ENCODE results near the gene KLRG1.

KLRG1 gene

DNA sequence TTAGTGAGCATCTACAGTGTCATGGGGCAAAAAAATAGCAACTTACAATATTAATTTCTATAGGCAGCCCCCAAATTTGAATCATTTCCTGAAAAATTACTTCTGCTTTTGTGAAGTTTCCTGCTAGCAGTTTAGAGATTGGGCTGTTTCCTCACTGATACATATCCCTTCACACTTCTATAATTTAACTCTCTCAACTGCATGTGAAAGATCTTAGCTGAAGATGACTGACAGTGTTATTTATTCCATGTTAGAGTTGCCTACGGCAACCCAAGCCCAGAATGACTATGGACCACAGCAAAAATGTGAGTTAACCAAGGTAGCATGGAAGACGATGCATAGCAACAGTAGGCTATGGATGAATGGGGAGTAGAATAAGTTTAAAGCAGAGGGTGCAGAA is at the start of gene KLRG1:
KLRG1 (plus strand) TSS at position 134 of the 400 bp plus-strand sequence; CDS start at position 224, 90 bp downstream.
- no peak for DNase-seq

DNA sequence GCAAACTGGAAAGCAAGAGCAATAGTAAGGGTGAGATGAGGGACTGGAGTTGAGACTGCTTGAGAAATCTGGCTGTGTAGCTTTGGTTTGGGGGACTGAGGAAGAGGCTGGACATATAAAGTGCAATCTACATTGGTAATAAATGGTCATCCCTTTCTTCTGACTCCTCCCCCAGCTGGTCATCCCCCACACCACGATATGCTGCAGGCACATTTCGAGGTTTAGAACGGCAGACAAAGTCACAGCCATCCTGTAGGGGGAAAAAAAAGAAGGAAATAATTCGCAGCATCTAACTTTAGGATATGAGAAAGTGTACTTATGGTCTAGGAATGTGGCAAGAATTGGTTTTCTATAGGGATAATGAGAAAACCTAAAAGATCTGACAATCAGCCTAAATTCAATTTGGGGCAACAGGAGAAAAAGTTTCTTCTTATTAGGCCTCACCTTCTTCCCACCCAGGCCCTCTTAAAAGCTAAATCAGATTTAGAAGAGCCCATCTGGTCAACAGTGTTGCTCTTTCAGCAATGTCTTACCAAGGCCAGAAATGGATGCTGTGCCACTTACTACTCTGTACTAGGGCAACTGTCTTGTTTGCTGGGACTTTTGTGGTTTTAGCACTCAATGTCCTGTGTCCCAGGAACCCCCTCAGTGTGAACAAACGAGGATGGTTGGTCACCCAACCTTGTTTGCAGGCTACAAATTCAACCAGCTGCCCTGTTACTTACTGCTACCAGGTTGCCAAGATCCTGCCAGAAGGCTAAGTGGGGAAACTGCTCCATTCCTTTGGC is 47.5 kb upstream of the KLRG1 start:
- DNase-seq, result no peak

DNA sequence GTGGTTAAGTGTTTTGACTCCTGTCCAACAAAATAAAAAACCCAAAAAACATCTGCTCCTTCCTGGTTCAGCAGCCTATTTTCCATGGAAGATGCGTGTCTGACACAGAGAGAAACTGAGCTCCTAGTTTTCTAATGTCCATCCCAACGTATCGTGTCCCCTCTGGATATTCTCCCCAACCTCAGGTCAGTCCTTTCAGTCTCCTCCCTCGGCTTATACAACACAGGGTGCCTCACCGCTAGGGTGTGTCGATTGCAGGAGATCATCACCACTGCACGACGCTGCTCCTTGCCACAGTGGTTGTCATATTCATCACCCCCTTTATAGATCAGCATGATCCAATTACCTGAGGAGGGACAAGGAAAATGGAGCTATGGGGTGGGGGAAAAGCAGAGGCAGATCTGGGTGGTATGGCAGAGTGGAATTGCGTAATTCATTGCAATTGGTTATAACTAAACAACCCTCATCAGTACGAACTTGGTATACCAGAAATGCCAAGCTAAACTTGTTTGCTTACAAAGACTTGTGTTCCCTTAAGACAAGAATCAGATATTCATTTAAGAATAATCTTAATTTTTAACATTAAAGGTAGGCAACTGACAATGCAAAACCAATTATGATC is 45.7 kb upstream of the KLRG1 start:
- DNase-seq, result no peak

DNA sequence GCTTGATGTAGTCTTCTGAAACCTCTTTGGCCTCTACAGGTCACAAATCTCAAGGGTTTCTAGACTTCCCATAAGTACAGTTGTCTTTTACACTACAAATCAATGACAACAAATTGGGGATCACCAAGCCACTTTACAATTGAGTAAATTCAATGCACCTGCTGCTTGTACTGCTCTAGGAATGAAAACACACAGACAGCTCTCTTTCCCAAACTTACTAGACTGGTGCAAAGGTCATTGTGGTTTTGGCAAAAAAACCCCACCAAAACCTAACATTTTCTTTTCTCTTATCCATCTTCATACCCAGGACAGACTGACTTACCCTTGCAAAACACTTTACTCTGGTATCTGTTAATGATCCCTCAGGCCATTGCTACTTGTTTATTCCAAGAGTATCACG is 42.6 kb upstream of the KLRG1 start:
- no peak for DNase-seq

DNA sequence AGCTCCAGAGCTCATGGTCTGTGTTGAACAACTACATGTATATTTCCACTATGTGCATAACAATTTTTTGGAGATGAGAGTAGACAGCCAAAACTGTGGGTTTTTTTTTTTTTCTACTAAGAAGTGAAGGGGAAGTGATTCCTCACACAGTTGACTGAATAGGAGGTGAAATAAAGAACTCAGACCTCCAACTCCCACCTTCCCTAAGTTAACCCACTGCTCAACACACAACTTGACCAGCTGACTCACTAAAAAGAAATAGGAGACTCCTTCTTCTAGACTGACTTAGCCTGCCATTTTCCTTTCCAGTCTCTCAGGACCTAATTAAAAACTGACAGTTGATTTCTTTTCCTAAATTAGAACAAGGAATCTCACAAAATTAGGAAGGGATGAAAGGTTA is 41.6 kb upstream of the KLRG1 start:
- no peak for DNase-seq

DNA sequence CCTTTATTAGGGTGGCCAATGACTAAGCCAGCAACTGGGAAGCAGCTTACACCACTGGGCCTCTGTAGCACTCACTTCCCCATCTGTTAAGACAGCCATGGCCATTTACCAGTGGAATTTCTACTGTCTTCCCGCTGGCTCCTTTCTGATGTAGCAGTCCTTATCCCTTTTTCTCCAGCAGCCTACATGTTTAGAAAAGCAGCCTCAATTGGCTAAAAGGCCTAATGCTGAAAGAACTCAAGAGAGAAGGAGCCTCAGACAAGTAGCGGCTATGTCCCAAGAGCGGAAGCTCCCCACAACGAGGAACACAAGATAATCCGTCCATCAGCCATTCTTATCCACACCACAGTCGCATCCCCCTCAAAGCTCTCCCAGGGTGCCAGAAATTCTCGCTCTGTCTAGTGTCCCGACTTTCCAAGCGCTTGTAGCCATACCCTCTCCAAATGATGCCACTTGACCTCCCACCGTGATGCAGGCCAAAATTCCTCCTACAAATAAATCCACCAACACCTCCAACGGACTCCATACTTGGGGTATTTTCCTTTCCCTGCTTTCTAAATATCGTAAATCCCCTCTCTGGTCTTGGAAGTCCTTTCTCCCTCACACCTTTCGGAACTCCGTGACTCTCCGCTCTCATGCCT is 40.5 kb upstream of the KLRG1 start:
- DNase-seq, result no peak

DNA sequence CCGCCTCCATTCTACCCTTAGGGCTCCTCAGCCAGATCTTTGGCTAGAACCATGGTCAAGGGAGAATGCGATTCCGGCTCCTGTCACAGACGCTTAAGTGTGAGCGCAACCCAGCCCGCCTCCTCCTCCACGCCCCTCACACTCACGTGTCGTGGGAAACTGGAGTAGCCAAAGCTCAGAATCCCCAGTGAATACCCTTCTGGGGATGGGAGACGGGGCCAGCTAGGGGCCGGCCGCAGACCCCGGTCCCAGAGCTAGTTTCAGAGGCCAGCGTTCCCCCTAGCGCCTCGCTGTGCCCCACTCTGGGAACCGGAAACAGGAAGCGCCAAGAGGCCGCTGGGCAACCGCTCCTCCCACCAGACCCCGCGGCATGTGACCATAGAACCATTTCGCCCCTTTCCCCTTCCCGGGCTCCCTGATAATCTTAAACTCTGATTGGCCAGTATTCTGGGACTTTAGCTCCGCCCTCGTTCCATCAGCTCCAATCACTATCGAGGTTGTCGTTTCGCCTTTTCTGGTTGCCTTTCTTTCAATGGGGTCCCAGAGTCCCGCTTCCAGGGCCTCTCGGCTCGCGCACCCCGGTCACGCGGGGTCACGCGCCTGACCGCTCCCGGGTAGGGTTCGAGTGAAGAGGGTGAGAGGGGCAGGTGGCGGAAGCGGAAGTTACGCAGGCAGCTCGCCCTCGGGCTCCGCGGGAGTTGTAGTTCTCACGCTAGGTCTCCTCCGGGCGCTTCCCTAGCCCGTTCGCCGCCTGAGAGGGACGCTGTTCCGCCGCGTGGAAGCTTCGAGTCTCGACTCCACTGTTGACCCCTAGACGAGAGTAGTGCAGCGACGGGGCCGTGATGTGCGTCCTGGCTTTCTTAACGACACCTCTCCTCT is 39.8 kb upstream of the KLRG1 start, which contains the start of gene M6PR:
M6PR (minus strand) TSS at position 304 of the 879 bp plus-strand sequence. CDS start 3,241 bp downstream, outside the sequence.
- peak; percentile 98 for DNase-seq

DNA sequence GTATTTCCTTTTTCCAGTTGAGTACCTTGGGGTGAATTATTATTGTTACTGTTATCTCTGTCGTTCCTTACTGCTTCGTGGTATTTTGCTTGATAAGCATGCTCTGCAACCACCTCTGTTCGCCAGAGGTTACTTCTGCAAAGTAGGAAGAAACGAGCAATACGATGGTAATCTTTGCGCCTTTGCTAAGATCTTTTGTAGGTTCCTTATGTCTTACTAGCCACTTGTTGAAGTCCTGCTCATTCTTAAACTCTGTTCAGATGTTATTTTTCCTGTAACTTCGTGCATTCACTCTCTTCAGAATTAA is 39.2 kb upstream of the KLRG1 start:
- DNase-seq, result no peak

DNA sequence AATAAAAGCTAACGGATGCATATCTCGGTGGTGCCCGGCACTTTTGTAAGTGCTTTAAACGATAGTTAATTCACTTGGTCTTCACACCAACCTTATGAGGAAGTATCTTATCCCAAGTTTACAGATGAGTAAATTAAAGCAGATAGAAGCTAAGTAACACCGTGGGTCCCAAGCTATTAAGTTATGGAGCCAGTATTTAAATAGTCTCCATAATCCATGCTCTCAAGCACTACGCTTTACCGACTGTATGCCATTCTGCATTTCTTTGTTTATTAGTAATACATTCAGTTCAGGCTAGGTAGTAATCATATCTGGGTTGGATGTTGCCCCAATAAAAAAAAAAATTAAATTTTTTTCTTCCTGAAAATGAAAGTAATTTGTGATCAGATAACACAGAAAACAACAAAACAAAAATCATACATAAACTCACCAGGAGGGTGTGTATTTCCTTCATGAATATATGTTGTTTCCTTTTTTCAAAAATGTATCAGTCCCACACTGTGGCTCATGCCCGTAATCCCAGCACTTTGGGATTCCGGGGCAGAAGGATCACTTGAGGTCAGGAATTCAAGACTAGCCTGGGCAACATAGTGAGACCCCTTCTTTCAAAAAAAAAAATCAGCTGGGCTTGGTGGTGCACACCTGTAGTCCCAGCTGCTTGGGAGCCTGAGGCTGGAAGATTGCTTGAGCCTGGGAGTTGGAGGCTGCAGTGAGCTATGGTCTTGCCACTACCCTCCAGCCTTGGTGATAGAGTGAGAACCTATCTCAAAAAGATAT is 38.5 kb upstream of the KLRG1 start:
- DNase-seq, result no peak

DNA sequence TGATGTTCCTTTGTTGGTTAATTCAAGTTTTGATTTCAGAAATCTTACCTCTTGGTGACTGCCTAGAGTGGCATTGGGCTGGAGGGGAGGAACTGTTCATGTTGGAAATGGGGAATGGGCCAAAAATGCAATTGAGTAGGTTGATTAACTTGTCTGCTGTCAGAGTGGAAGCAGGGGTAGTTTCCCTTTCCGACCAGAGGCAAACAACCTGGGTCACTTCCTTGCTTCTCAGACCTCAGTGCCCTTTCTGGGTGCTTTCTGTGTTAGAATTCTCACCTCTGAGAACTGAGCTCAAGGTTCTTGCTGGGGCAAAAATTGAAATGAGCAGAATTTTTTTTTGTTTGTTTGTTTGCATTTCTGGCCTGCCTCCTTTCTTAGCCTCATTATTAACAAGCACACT is 37.6 kb upstream of the KLRG1 start:
- no peak for DNase-seq

DNA sequence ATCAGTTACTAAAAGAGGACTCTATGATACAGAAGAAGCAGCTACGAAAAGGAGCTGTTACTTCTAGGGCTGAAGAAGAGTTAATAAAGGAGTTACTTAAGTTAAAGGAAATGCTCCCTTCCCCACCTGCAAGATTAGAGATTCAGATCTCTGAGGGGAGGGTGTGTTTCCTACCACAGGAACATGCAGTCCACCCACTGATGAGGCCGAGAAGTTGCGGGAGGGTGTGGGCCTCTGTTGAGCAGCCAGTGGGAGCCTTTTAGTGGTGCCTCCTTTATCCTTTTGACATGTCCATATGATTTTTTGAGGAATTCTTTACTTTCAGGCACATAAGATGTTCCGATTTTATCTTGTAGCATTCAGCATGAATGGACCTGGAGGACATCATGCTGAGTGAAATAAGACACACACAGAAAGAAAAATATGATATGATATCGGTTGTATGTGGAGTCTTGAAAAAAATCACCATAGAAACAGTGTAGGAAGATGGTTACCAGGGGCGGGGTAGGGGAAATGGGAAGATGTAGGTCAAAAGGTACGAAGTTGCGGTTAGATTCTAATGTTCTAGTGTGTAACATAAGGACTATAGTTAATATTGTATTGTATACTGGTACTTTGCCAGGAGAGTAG is 35.5 kb upstream of the KLRG1 start:
- DNase-seq, result no peak

DNA sequence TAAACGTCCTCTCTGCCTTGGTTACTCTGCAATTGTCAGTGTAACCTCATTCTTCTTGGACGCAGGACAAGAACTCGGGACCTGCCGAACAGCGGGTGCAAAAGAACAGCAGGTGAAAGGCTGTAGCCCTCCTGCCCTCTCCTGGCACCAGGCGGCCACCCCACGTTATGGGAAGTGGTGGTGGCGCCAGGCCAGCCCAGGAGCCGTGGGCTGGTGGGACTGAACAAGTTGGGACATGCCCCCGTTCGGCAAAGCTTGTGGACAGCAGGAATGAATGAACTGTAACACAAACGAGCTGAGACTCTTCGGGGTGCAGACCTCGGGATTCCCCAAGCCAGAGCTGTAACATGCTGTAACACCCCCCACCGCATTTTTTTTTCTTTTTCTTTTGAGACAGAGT is 33.3 kb upstream of the KLRG1 start:
- no peak for DNase-seq

DNA sequence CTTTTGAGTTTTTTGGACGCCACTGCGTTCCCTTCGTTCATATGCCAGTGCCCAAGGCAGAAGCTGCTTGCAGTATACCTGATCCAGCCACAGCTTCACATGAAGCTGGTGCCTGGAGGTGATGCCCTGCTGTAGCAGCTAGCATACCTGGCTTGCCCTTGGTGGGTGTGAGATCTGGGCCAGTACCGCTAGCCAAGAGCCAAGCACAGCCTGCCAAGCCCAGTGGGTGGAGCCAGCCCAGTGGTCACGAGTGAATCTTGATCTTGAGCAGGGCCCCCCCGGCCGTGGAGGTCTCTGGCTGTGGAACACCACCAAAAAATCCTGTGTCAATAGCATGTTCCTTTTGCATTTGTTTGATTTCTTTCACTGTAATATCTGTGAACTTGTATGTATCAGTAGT is 32.6 kb upstream of the KLRG1 start:
- no peak for DNase-seq

DNA sequence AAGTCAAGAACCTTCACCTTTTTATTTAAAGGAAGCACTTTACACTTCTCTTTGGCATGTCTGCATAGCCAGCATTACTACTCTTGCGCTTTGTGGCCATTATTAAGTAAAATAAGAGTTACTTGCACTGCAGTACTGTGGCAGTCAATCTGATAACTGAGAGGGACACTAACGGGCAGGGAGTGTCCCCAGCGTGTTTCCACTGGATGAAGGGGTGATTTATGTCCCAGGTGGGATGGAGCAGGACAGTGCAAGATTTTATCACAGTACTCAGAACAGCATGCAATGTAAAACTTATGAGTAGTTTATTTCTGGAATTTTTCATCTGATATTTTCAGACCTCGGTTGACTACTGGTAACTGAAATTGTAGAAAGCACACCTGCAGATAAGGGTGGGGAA is 31.8 kb upstream of the KLRG1 start:
- no peak for DNase-seq

DNA sequence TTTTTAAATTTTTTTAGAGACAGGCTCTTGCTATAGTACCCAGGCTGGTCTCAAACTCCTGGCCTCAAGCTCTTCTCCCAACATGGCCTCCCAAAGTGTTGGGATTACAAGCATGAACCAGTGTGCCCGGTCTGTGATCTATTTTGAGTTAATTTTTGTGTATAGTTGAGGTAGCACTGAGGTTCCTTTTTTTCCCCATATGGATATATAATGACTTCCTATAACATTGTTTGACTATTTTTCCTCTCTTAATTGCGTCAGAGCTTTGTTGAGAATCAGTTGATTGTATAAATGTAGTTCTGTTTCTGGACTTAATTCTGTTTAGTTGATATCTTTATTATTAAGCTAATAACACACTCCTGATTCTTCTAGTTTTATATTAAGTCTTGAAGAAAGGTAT is 31.3 kb upstream of the KLRG1 start:
- no peak for DNase-seq

DNA sequence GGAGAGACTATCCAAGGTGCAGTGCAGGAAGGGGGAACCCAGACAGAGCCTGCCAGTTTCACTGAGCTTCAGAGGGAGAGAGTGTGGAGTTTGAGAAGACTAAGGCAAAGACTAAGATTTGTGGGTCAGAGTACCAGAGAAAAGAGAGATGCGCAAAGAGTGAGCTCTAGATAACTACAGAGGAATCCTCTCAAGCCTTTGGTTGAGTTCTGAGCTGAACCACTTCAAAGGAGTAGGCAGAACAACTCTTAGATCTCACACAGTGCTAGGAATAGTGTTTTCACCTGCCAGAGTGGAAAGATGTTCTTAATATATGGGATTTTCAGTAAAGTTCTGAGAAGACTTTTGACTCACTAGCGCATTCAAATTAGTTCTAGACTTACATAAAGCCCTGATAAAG is 29.2 kb upstream of the KLRG1 start:
- no peak for DNase-seq

DNA sequence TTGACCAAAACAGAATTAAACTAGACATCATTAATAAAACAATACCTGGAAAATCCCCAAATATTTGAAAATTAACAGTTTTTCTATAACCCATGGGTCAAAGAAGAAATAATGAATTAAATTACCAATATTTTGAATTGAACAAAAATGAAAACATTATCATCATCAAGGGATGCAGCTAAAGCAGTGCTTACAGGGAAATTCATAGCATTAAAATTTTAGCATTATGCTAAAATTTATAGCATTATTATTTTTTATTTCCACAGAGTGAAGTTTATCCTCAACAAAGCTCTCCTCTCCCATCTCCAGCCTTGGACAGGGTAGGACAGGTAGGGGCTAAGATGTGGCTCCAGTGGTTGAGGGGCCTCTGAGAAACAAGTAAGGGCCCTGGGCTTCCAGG is 20.6 kb upstream of the KLRG1 start:
- no peak for DNase-seq

DNA sequence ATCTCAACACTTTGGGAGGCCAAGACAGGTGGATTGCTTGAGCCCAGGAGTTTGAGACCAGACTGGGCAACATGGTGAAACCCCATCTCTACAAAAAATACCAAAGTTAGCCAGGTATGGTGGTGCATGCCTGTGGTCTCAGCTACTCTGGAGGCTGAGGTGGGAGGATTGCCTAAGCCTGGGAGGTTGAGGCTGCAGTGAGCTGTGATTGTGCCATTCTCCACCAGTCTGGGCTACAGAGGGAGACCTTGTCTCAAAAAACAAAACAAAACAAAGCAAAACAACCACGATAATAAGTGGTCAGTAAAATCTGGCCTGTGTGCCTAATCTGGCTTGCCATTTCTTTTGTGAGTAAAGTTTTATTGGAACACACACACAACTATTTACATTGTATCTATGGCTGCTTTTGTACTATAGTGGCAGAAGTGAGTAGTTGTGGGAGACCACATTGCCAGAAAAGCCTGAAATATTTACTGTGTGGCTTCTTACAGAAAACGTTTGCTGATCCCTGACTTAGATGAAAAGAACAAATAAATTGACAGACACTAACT is 19.4 kb upstream of the KLRG1 start:
- DNase-seq, result no peak

DNA sequence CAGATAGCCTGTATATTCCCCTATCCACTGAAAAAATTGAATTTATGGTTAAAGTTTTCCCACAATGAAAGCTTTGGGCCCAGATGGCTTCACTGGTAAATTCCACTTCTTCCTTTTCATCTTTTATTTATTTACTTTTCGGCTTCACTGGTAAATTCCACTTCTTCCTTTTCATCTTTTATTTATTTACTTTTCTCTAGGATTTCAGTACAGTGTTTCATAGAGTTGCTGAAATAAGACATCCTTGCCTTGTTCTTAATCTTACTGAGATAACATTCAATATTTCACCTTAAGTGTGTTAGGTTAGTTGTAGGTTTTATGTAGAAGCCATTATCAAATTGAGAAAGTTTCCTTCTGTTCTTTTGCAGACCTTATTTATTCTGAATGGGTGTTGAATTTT is 18.9 kb upstream of the KLRG1 start:
- DNase-seq, result no peak

DNA sequence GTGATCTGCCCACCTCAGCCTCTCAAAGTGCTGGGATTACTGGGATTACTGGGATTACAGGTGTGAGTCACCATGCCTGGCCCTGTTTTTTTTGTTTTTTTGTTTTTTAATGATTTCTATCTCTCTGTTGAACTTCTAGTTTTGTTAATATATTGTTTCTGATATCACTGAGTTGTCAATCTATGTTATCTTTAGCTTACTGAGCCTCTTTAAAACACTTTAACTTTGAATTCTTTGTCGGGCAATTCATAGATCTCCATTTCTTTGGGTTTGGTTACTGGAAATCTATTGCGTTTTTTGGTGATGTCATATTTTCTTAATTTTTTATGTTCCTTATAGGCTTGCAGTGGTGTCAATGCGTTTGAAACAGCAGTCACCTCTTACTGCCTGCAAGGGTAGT is 9.2 kb upstream of the KLRG1 start:
- no peak for DNase-seq

DNA sequence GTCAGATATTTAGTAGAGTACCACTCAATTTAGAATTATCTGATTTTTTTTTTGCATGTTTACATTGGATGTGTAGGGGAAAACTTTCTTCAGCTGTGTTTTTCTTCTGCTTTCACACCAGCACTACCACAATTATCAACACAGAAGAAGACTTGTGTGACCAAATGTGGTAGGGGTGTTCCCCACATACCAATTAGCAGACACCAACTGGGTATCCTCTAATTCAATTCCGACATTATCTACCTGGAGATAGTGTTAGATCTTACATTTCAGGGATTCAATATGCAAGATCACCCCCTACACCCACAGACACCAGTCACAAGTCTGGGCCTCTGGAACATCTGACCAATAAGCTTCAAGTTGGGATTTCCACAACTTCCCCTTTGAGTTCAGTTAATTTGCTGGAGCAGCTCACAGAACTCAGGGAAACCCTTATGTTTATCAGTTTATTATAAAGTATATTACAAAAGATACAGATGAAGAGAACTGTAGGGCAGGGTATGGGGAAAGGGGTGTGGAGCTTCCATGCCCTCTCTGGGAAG is 4.1 kb upstream of the KLRG1 start:
- no peak for DNase-seq

Measured in NCI-H1694 (cell line).